Activated CD8-positive, alpha-beta memory T cell treated with anti-CD3 and anti-CD28 coated beads, Interleukin-2, amount 10 ng/mL, durations not matched to agents 7 days and 5 days (primary cell): ENCODE measurements around the gene SCGB1D1. TPM values are rescaled to one million over a fixed set of nuclear protein-coding genes. Genes with fewer than 3 reads are reported as not detected.

Experiments
- ATAC-seq: fragments of 150-1000 bp; cut with Tn5 transposase; one replicate; pipeline ENCODE4 v1.10.0; 2021; ENCODE audit warnings: moderate library complexity
- CTCF ChIA-PET: fragments of 350-600 bp; sonication (Branson Sonifier 250); formaldehyde crosslinking; loops from one replicate; lab custom pipeline; 2021; ENCODE audit warnings: antibody characterized with exemption; lab: Charles Lee
- DNase-seq: peaks from one replicate; pipeline ENCODE4 v3.0.0-alpha.2; 2020
- H3K27ac Mint-ChIP-seq: one replicate; pipeline ENCODE4 v1.8.0; 2021; ENCODE audit warnings: mild to moderate bottlenecking, mixed read lengths
- H3K27me3 Mint-ChIP-seq: one replicate; pipeline ENCODE4 v1.8.0; 2021; ENCODE audit warnings: mixed read lengths
- H3K36me3 Mint-ChIP-seq: one replicate; pipeline ENCODE4 v1.8.0; 2021; ENCODE audit warnings: mild to moderate bottlenecking, mixed read lengths
- H3K4me1 Mint-ChIP-seq: one replicate; pipeline ENCODE4 v1.8.0; 2021; ENCODE audit warnings: mixed read lengths
- H3K4me3 Mint-ChIP-seq: one replicate; pipeline ENCODE4 v1.8.0; 2021; ENCODE audit warnings: mild to moderate bottlenecking, moderate library complexity, mixed read lengths
- H3K9me3 Mint-ChIP-seq: one replicate; pipeline ENCODE4 v1.8.0; 2022; ENCODE audit warnings: low read depth, mixed read lengths
- total RNA-seq, 2 experiments: library from RNA; stranded (reverse); gene quantifications; one replicate each; pipeline ENCODE4 v1.2.3, GENCODE V29; 2021

SCGB1D1 gene
- total RNA-seq, 2 experiments from 2014 or later: not detected

GRCh38 chr11:62149986-62150886 lies 39.8 kb upstream of the SCGB1D1 start:
- Mint-ChIP-seq H3K4me3 (no peak overlapping the region), H3K27ac (no peak overlapping the region), H3K4me1 (no peaks in the 10 kb centered on the region), H3K9me3 (no peaks in the 10 kb centered on the region), H3K36me3 (peaks cover 69% of the 10 kb centered on the region), H3K27me3 (no peaks in the 10 kb centered on the region)
- no peak for ATAC-seq
- CTCF ChIA-PET: interaction anchor here (1.1 kb wide), 1 partner anchor 42 kb away, joined by 4 read pairs; no protein-coding TSS in a partner anchor
- DNase-seq: peak; percentile 33

DNA sequence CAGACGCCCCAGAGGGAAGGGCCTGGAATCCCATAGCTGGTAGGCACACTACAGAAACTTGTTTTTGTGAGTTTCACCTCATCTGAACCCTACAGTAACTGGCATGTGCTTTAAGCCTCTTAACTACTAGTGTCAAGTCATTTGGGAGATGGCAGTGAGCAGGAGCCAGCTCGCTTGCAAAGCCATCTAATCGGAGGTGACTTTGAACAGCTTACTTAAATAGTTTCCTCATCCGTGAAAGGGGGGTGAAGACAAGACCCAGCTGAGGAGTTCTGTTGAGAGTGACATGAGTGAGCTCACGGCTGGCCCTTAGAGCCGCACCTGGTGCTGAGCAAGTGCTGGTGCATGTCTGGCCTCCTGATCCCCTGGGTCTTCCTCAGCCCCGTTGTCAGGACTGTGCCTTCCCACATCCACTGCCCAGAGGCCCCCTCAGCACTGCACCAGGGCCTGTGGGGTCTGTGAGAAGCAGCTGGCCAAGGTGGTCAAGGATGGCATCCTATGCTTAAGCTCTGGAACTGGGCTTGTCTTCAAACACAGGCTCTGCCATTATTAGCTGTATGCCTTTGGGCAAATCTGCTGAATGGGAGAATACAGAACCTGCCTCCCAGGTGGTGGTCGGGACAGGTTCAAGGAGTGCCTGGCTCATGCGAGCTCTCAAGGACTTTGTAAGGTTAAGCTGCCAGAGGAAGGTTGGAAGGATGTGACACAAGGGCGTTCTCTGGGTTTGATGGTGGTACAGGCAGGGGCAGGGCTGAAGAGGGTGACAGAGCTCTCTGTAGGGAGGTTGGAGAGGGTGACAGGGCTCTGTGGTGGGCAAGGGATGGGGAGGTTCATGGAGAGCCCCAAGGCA lies 38.9 kb upstream of the SCGB1D1 start:
- Mint-ChIP-seq H3K36me3 (peaks cover 64% of the 10 kb centered on the region), H3K27me3 (no peaks in the 10 kb centered on the region), H3K9me3 (no peaks in the 10 kb centered on the region), H3K4me1 (no peaks in the 10 kb centered on the region), H3K4me3 (no peak overlapping the region), H3K27ac (no peak overlapping the region)
- CTCF ChIA-PET: interaction anchor here (1.1 kb wide), 1 partner anchor 43 kb away, joined by 4 read pairs; no protein-coding TSS in a partner anchor
- ATAC-seq: no peak
- DNase-seq: peak; percentile 36

DNA sequence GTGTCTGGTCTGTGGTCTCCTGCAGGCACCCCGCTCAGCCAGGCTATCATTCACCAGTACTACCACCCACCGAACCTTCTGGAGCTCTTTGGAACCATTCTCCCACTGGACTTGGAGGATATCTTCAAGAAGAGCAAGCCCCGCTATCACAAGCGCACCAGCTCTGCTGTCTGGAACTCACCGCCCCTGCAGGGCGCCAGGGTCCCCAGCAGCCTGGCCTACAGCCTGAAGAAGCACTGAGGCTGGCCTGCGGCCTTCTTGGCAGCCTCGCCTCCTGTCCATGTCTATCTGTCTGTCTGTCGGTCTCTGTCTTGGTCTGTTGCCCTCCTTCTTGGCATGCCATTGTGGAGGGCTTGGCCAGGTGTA lies 38.3 kb upstream of the SCGB1D1 start:
- Mint-ChIP-seq H3K36me3 (peaks cover 59% of the 10 kb centered on the region), H3K27me3 (no peaks in the 10 kb centered on the region), H3K4me3 (no peak overlapping the region), H3K9me3 (no peaks in the 10 kb centered on the region), H3K27ac (no peak overlapping the region), H3K4me1 (no peaks in the 10 kb centered on the region)
- DNase-seq: no peak
- CTCF ChIA-PET: no interaction called here
- ATAC-seq: no peak

DNA sequence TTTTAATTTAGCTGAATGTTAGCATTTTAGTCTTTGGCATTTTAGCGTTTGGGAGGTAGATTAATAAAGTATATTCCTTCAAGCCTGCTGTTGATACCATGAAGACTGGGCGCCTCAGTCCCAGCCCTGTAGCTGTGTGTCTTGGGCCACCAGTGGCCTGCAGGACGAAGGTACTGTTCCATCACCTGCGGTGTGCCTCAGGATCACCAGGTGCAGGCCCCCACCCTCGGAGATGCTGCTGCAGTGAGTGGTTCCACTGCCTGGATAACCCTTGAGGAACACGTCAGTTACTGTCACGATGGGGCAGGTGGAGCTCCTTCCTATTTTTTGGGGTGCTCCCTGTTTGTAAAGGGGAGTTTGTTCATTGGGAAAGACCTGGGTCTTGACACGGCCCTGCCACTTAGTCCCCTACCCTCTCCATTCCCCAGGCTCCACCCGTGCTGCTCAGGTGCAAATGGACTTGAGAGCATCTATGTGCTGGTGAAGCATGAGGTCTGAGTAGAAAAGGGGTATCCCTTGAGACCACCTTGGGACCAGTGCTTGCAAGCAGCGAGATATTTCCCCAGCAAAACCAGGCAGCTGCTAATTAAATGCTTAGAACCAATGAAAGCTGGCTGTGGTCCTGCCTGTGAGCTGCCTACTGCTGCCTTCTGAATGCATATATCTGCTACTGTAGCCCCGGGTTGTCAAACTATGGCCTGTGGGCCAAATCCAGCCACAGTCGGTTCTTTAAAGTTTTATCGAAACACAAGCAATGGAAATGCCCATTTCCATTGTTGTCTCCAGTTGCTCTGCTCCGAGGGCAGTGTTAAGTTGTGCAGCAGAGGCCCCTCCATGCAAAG lies 37.5 kb upstream of the SCGB1D1 start:
- ATAC-seq (no peak), DNase-seq (peak; percentile 37)
- Mint-ChIP-seq H3K4me3 (no peak overlapping the region), H3K4me1 (no peaks in the 10 kb centered on the region), H3K9me3 (no peaks in the 10 kb centered on the region), H3K27ac (no peak overlapping the region), H3K27me3 (no peaks in the 10 kb centered on the region), H3K36me3 (peaks cover 53% of the 10 kb centered on the region)
- CTCF ChIA-PET: no interaction called here

DNA sequence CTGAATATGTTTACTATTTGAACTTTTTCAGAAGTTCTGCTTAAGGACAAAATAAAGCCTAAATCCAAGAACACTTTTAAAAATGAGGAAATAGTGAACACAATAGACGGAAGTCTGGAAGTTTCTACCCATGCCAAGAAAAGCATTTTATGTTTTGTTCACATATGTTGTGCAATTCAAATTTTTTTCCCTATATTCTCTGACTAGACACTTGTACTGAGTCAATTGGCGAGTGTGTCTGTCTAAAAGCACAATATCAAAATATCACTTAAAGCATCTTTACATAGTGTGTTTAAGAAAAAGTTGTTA lies 37.0 kb upstream of the SCGB1D1 start:
- Mint-ChIP-seq H3K9me3 (no peaks in the 10 kb centered on the region), H3K4me1 (no peaks in the 10 kb centered on the region), H3K36me3 (peaks cover 47% of the 10 kb centered on the region), H3K27me3 (no peaks in the 10 kb centered on the region), H3K4me3 (no peak overlapping the region), H3K27ac (no peak overlapping the region)
- CTCF ChIA-PET: interaction anchor here (0.6 to 1.2 kb wide), 2 partner anchors 45 to 167 kb away, joined by 3 to 4 read pairs; no protein-coding TSS in a partner anchor
- no peak for DNase-seq
- no peak for ATAC-seq

GRCh38 chr11:62153617-62154016 lies 36.4 kb upstream of the SCGB1D1 start:
- CTCF ChIA-PET: interaction anchor here (0.6 to 1.2 kb wide), 2 partner anchors 46 to 166 kb away, joined by 3 to 4 read pairs; no protein-coding TSS in a partner anchor
- DNase-seq (no peak), ATAC-seq (no peak)
- Mint-ChIP-seq H3K4me3 (no peak overlapping the region), H3K36me3 (peaks cover 46% of the 10 kb centered on the region), H3K27ac (no peak overlapping the region), H3K27me3 (peaks cover under 1% of the 10 kb centered on the region), H3K4me1 (no peaks in the 10 kb centered on the region), H3K9me3 (no peaks in the 10 kb centered on the region)

DNA sequence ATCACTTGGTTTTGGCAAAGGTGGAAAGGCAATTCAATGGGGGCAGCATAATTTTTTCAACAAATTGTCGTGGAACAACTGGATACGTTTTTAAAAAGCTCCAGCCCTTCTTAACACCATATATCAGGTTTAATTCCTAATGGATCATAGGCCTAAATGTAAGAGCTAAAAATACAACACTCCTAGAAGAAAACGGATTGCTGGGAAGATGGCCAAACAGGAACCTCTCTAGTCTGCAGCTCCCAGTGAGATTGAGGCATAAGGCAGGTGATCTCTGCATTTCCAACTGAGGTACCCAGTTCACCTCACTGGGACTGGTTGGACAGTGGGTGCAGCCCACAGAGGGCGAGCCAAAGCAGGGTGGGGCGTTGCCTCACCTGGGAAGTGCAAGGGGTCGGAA lies 32.4 kb upstream of the SCGB1D1 start:
- Mint-ChIP-seq H3K27me3 (peaks cover 40% of the 10 kb centered on the region), H3K27ac (no peak overlapping the region), H3K9me3 (no peaks in the 10 kb centered on the region), H3K4me1 (no peaks in the 10 kb centered on the region), H3K4me3 (no peak overlapping the region), H3K36me3 (peaks cover 18% of the 10 kb centered on the region)
- DNase-seq (no peak), ATAC-seq (no peak)
- CTCF ChIA-PET: interaction anchor here (1.2 kb wide), 2 partner anchors 8 to 60 kb away, joined by 3 to 4 read pairs; no protein-coding TSS in a partner anchor

GRCh38 chr11:62166371-62166770 lies 23.6 kb upstream of the SCGB1D1 start:
- CTCF ChIA-PET: interaction anchor here (1.4 kb wide), 1 partner anchor 9 kb away, joined by 4 read pairs; no protein-coding TSS in a partner anchor

GRCh38 chr11:62169448-62169847 lies 20.6 kb upstream of the SCGB1D1 start:
- H3K9me3 Mint-ChIP-seq: no peaks in the 10 kb centered on the region
- peaks cover 54% of the 10 kb centered on the region for H3K27me3 Mint-ChIP-seq
- no peaks in the 10 kb centered on the region for H3K36me3 Mint-ChIP-seq
- H3K4me1 Mint-ChIP-seq: peaks cover 7% of the 10 kb centered on the region
- ATAC-seq (no peak), DNase-seq (no peak)
- H3K27ac Mint-ChIP-seq: no peak overlapping the region
- CTCF ChIA-PET: interaction anchor here (1.3 kb wide), 1 partner anchor 141 kb away, joined by 4 read pairs; no protein-coding TSS in a partner anchor
- H3K4me3 Mint-ChIP-seq: no peak overlapping the region

More at GRCh38 chr11:62166371-62166770, 23.6 kb upstream of the SCGB1D1 start:
- no peak for ATAC-seq
- Mint-ChIP-seq H3K36me3 (no peaks in the 10 kb centered on the region), H3K4me3 (no peak overlapping the region), H3K9me3 (no peaks in the 10 kb centered on the region), H3K27ac (no peak overlapping the region), H3K27me3 (peaks cover 50% of the 10 kb centered on the region), H3K4me1 (peaks cover 6% of the 10 kb centered on the region)
- no peak for DNase-seq

DNA sequence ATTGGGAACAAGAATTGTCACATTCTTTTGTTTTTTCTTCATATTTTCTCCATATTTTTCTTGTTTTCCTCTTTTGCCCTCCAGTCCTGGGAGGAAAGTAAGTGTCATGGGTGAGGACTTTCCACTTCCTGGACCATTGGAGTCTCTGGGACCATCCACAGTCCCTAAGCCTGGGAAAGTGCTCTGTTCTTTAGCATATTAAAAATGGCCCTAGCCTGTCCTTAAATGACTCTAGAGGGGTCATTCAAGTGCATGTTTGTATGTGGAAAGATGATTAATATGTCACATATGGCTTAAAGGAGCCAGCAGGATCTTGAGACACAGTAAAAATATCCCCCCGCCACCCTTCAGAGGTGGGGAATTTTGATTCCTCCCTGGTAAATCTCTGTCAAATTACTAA lies 20.1 kb upstream of the SCGB1D1 start:
- Mint-ChIP-seq H3K9me3 (no peaks in the 10 kb centered on the region), H3K27me3 (peaks cover 54% of the 10 kb centered on the region), H3K4me3 (no peak overlapping the region), H3K4me1 (peaks cover 7% of the 10 kb centered on the region), H3K36me3 (no peaks in the 10 kb centered on the region), H3K27ac (no peak overlapping the region)
- DNase-seq (no peak), ATAC-seq (no peak)
- CTCF ChIA-PET: interaction anchor here (1.1 to 1.3 kb wide), 3 partner anchors 30 to 141 kb away, joined by 3 to 4 read pairs (median 3); no protein-coding TSS in a partner anchor

DNA sequence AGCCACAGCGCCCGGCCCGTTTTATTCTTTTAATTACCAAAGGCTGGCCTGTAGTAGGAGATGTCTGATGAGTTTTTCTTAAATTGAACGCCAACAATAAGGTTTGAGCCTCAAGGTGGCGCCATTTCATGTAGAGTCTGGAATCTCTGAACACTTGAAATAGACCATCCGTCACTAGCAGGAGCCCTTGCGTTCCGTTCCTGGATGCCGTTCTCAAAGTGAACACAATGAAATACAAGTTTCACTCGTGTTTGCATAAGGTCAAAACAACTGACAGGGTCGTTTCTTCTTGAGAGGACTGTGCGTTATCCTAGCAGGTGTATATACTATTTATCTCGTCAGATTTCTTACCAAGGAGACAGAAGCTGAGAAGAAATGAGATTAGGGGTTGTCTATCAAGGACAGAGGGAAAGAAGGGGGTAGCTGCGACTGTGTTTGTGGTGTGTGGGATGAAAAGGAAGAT lies 18.7 kb upstream of the SCGB1D1 start:
- Mint-ChIP-seq H3K4me3 (no peak overlapping the region), H3K9me3 (no peaks in the 10 kb centered on the region), H3K27me3 (peaks cover 52% of the 10 kb centered on the region), H3K27ac (no peak overlapping the region), H3K4me1 (peaks cover 7% of the 10 kb centered on the region), H3K36me3 (no peaks in the 10 kb centered on the region)
- ATAC-seq (peak; percentile 64), DNase-seq (peak; percentile 83)
- CTCF ChIA-PET: interaction anchor here (0.6 to 2.0 kb wide), 11 partner anchors 9 to 853 kb away, joined by 3 to 15 read pairs (median 3); no protein-coding TSS in a partner anchor

- Mint-ChIP-seq H3K9me3 (no peaks in the 10 kb centered on the region), H3K27me3 (peaks cover 58% of the 10 kb centered on the region), H3K36me3 (no peaks in the 10 kb centered on the region), H3K4me3 (no peak overlapping the region), H3K27ac (no peak overlapping the region), H3K4me1 (peaks cover 7% of the 10 kb centered on the region)
- CTCF ChIA-PET: interaction anchor here (0.9 to 2.0 kb wide), 7 partner anchors 8 to 206 kb away, joined by 3 to 4 read pairs (median 4); no protein-coding TSS in a partner anchor
- ATAC-seq (no peak), DNase-seq (no peak)
These were observed 17.7 kb upstream of the SCGB1D1 start for GRCh38 chr11:62172294-62172693.
